HEK293 (cell line): ENCODE measurements around the gene CCDC51.
A peak's percentile ranks its signal among the peaks of the same experiment; 100 is the strongest.

Experiments
- CTCF ChIA-PET: fragments of 350-600 bp; formaldehyde crosslinking; extraction: SDS; loops from one replicate; lab custom pipeline; 2021; ENCODE audit warnings: antibody characterized with exemption; lab: Yijun Ruan, JAX
- POLR2A ChIA-PET: fragments of 300-600 bp; formaldehyde crosslinking; extraction: SDS; loops from one replicate; lab custom pipeline; 2020; ENCODE audit warnings: antibody characterized with exemption, inconsistent platforms; lab: Yijun Ruan, JAX
- H3K27ac ChIP-seq: fragments of 200-500 bp; sonication (Bioruptor generic); 2 replicates; pipeline ENCODE4 v1.5.1; 2014; ENCODE audit warnings: low read depth, low read length, control low read depth, inconsistent platforms; ENCODE audit errors: extremely low read depth
- H3K36me3 ChIP-seq, 2 experiments: fragments of 200-500 bp in 1 of 2; sonication (Bioruptor generic) in 1 of 2; 1 replicate in 1 of 2; 2 replicates in 1 of 2; pipeline ENCODE4 v1.5.1; 2014 to 2017; ENCODE audit warnings: inconsistent platforms in 2 of 2, low read length in 2 of 2; ENCODE audit not compliant: control insufficient read depth in 2 of 2, insufficient read depth in 1 of 2
- H3K4me1 ChIP-seq: fragments of 200-500 bp; sonication (Bioruptor generic); 2 replicates; pipeline ENCODE4 v1.5.1; 2014; ENCODE audit warnings: mild to moderate bottlenecking, low read length, inconsistent platforms; ENCODE audit not compliant: control insufficient read depth, insufficient read depth
- H3K4me3 ChIP-seq: 2 replicates; pipeline ENCODE4 v1.5.1; 2011; ENCODE audit warnings: low read depth, mild to moderate bottlenecking, control low read depth, low read length, moderate library complexity
- H3K9me3 ChIP-seq: fragments of 200-500 bp; sonication (Bioruptor generic); 2 replicates; pipeline ENCODE4 v1.5.1; 2014; ENCODE audit warnings: low read depth, low read length, inconsistent platforms; ENCODE audit not compliant: control insufficient read depth, insufficient read depth
- GLI4 ChIP-seq: fragments of 450-650 bp; formaldehyde crosslinking; IDR thresholded peaks from 2 replicates; pipeline ENCODE4 v1.5.1; 2016; ENCODE audit warnings: missing biosample characterization, missing genetic modification characterization
- PATZ1 ChIP-seq: fragments of 450-650 bp; formaldehyde crosslinking; IDR thresholded peaks from 2 replicates; pipeline ENCODE4 v1.5.1; 2016; ENCODE audit warnings: missing biosample characterization, missing genetic modification characterization
- REPIN1 ChIP-seq: fragments of 450-650 bp; formaldehyde crosslinking; IDR thresholded peaks from 2 replicates; pipeline ENCODE4 v1.5.1; 2017; ENCODE audit warnings: missing biosample characterization, missing genetic modification characterization, low read depth
- YY1 ChIP-seq: fragments of 450-650 bp; formaldehyde crosslinking; IDR thresholded peaks from 2 replicates; pipeline ENCODE4 v1.5.1; 2018; ENCODE audit warnings: missing biosample characterization, missing genetic modification characterization
- YY2 ChIP-seq: fragments of 450-650 bp; formaldehyde crosslinking; IDR thresholded peaks from 2 replicates; pipeline ENCODE4 v1.5.1; 2016; ENCODE audit warnings: missing biosample characterization, missing genetic modification characterization
- ZBTB17 ChIP-seq: fragments of 450-650 bp; formaldehyde crosslinking; IDR thresholded peaks from 2 replicates; pipeline ENCODE4 v1.5.1; 2016; ENCODE audit warnings: missing biosample characterization, missing genetic modification characterization
- ZBTB20 ChIP-seq: fragments of 450-650 bp; formaldehyde crosslinking; IDR thresholded peaks from 2 replicates; pipeline ENCODE4 v1.5.1; 2016; ENCODE audit warnings: missing biosample characterization, missing genetic modification characterization
- ZBTB26 ChIP-seq: fragments of 450-650 bp; formaldehyde crosslinking; optimal IDR thresholded peaks from 2 replicates; pipeline ENCODE3; 2016; ENCODE audit warnings: missing biosample characterization, mild to moderate bottlenecking, missing genetic modification characterization
- ZNF394 ChIP-seq: fragments of 450-650 bp; formaldehyde crosslinking; IDR thresholded peaks from 2 replicates; pipeline ENCODE4 v1.5.1; 2016; ENCODE audit warnings: missing biosample characterization, missing genetic modification characterization, mild to moderate bottlenecking, moderate library complexity, borderline replicate concordance
- ZNF426 ChIP-seq: fragments of 450-650 bp; formaldehyde crosslinking; IDR thresholded peaks from 2 replicates; pipeline ENCODE4 v1.5.1; 2017; ENCODE audit warnings: missing biosample characterization, missing genetic modification characterization, mild to moderate bottlenecking, inconsistent platforms, moderate library complexity
- ZNF473 ChIP-seq: fragments of 450-650 bp; formaldehyde crosslinking; IDR thresholded peaks from 2 replicates; pipeline ENCODE4 v1.5.1; 2017; ENCODE audit warnings: missing biosample characterization, missing genetic modification characterization
- ZNF518A ChIP-seq: fragments of 450-650 bp; formaldehyde crosslinking; conservative IDR thresholded peaks from 2 replicates; pipeline ENCODE4 v1.5.1; 2016; ENCODE audit warnings: low read depth, missing biosample characterization, missing genetic modification characterization
- ZNF621 ChIP-seq: fragments of 450-650 bp; formaldehyde crosslinking; IDR thresholded peaks from 2 replicates; pipeline ENCODE4 v1.5.1; 2017; ENCODE audit warnings: missing biosample characterization, missing genetic modification characterization
- ZXDB ChIP-seq: fragments of 450-650 bp; formaldehyde crosslinking; IDR thresholded peaks from 2 replicates; pipeline ENCODE4 v1.5.1; 2016; ENCODE audit warnings: missing biosample characterization, missing genetic modification characterization
- TF ChIP-seq, protein P1 (sequence below): fragments of 450-650 bp; formaldehyde crosslinking; IDR thresholded peaks from 2 replicates; pipeline ENCODE4 v1.5.1; 2016; ENCODE audit warnings: missing biosample characterization, missing genetic modification characterization
- TF ChIP-seq, protein P2 (sequence below): fragments of 450-650 bp; formaldehyde crosslinking; IDR thresholded peaks from 2 replicates; pipeline ENCODE4 v1.5.1; 2016; ENCODE audit warnings: missing biosample characterization, missing genetic modification characterization
- TF ChIP-seq, protein P3 (sequence below): fragments of 450-650 bp; IDR thresholded peaks from 2 replicates; pipeline ENCODE4 v1.5.1; 2018; ENCODE audit warnings: missing biosample characterization, mild to moderate bottlenecking, missing genetic modification characterization
- TF ChIP-seq, protein P4 (sequence below): fragments of 450-650 bp; formaldehyde crosslinking; IDR thresholded peaks from 2 replicates; pipeline ENCODE4 v1.5.1; 2017; ENCODE audit warnings: missing biosample characterization, mild to moderate bottlenecking, missing genetic modification characterization, moderate library complexity

CCDC51 gene

GRCh38 chr3:48432411-48433371 is 7.2 kb downstream of the CCDC51 start:
- ChIA-PET POLR2A (interaction anchor here (1.0 to 1.9 kb wide), 2 partner anchors 13 to 32 kb away, joined by 4 to 10 read pairs; partner anchors contain the start of gene ATRIP), CTCF (interaction anchor here (0.6 to 5.9 kb wide), 6 partner anchors 24 to 238 kb away, joined by 3 to 238 read pairs (median 4); no protein-coding TSS in a partner anchor)
- peak overlapping the region; percentile 31; the same call in 1 of the 2 replicates for H3K27ac ChIP-seq
- no peaks in the 10 kb centered on the region for H3K9me3 ChIP-seq
- peaks cover 3% of the 10 kb centered on the region; the same call in 1 of the 2 replicates for H3K4me1 ChIP-seq
- no peak overlapping the region for H3K4me3 ChIP-seq
- H3K36me3 ChIP-seq, result peaks cover 0 to 38% of the 10 kb centered on the region in 2 experiments; a peak in 1 of 3 replicates
- TF ChIP-seq PATZ1 (tag by site-specific recombination) (no peak), ZBTB17 (peak; percentile 46), ZNF621 (tag by site-specific recombination) (no peak), YY1 (tag by site-specific recombination) (no peak), ZXDB (tag by site-specific recombination) (no peak), ZNF394 (peak; percentile 52; the same call in 1 of the 2 replicates), GLI4 (tag by site-specific recombination) (no peak), ZBTB20 (tag by site-specific recombination) (0 out of 2 replicates have a peak, but pooled peaks have one; percentile 15), REPIN1 (tag by site-specific recombination) (no peak), ZNF473 (tag by site-specific recombination) (no peak), ZBTB26 (tag by site-specific recombination) (no peak), ZNF518A (tag by site-specific recombination) (no peak), ZNF426 (tag by site-specific recombination) (no peak), YY2 (tag by site-specific recombination) (no peak)
- TF ChIP-seq, protein P1, sequence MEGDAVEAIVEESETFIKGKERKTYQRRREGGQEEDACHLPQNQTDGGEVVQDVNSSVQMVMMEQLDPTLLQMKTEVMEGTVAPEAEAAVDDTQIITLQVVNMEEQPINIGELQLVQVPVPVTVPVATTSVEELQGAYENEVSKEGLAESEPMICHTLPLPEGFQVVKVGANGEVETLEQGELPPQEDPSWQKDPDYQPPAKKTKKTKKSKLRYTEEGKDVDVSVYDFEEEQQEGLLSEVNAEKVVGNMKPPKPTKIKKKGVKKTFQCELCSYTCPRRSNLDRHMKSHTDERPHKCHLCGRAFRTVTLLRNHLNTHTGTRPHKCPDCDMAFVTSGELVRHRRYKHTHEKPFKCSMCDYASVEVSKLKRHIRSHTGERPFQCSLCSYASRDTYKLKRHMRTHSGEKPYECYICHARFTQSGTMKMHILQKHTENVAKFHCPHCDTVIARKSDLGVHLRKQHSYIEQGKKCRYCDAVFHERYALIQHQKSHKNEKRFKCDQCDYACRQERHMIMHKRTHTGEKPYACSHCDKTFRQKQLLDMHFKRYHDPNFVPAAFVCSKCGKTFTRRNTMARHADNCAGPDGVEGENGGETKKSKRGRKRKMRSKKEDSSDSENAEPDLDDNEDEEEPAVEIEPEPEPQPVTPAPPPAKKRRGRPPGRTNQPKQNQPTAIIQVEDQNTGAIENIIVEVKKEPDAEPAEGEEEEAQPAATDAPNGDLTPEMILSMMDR, result peak; percentile 71; the same call in 1 of the 2 replicates
- TF ChIP-seq, protein P2, sequence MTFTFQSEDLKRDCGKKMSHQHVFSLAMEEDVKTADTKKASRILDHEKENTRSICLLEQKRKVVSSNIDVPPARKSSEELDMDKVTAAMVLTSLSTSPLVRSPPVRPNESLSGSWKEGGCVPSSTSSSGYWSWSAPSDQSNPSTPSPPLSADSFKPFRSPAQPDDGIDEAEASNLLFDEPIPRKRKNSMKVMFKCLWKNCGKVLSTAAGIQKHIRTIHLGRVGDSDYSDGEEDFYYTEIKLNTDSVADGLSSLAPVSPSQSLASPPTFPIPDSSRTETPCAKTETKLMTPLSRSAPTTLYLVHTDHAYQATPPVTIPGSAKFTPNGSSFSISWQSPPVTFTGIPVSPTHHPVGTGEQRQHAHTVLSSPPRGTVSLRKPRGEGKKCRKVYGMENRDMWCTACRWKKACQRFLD (tag by site-specific recombination), result no peak
- TF ChIP-seq, protein P3, sequence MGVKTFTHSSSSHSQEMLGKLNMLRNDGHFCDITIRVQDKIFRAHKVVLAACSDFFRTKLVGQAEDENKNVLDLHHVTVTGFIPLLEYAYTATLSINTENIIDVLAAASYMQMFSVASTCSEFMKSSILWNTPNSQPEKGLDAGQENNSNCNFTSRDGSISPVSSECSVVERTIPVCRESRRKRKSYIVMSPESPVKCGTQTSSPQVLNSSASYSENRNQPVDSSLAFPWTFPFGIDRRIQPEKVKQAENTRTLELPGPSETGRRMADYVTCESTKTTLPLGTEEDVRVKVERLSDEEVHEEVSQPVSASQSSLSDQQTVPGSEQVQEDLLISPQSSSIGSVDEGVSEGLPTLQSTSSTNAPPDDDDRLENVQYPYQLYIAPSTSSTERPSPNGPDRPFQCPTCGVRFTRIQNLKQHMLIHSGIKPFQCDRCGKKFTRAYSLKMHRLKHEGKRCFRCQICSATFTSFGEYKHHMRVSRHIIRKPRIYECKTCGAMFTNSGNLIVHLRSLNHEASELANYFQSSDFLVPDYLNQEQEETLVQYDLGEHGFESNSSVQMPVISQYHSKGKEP (tag by site-specific recombination), result no peak
- TF ChIP-seq, protein P4, sequence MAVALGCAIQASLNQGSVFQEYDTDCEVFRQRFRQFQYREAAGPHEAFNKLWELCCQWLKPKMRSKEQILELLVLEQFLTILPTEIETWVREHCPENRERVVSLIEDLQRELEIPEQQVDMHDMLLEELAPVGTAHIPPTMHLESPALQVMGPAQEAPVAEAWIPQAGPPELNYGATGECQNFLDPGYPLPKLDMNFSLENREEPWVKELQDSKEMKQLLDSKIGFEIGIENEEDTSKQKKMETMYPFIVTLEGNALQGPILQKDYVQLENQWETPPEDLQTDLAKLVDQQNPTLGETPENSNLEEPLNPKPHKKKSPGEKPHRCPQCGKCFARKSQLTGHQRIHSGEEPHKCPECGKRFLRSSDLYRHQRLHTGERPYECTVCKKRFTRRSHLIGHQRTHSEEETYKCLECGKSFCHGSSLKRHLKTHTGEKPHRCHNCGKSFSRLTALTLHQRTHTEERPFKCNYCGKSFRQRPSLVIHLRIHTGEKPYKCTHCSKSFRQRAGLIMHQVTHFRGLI, result no peak
